Ureter (tissue), 1 donor: ENCODE data around the gene CCDC88C. TPM values are rescaled to one million over a fixed set of nuclear protein-coding genes. Genes with fewer than 3 reads are reported as not detected.

Experiments
- DNase-seq: peaks from one replicate; pipeline ENCODE4 v3.0.0-alpha.2; 2020; ENCODE audit warnings: low spot score
- total RNA-seq: library from RNA; stranded (reverse); gene quantifications from one replicate; pipeline ENCODE4 v1.2.4, GENCODE V29; 2023
- donor health status: DM: yes; HTN: yes; CAD: no.

CCDC88C gene
- total RNA-seq, 1 donor from 2014 or later = 49.0 TPM

- DNase-seq = no peak
Observed at GRCh38 chr14:91307652-91308051, 110.0 kb downstream of the CCDC88C start.

- no peak for DNase-seq
Observed at GRCh38 chr14:91307046-91307445, 110.6 kb downstream of the CCDC88C start.

DNA sequence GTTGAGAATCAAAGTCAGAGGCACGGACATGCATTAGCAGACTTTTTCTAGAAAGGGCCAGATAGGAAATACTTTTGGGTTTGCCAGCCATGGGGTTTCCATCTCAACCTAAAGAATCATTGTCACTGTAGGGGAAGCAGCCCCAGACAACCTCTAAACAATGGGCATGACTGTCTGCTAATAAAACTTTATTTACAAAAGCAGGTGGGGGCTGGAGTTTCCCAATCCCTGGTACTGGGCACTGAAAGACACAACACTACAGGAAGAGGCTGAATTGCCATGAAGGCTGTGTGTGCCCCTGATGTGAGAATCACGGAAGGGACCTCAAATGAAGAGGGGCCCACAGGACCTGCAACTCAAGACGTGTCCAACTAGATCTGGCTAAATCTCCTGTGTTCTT is 111.1 kb downstream of the CCDC88C start:
- DNase-seq = no peak

DNA sequence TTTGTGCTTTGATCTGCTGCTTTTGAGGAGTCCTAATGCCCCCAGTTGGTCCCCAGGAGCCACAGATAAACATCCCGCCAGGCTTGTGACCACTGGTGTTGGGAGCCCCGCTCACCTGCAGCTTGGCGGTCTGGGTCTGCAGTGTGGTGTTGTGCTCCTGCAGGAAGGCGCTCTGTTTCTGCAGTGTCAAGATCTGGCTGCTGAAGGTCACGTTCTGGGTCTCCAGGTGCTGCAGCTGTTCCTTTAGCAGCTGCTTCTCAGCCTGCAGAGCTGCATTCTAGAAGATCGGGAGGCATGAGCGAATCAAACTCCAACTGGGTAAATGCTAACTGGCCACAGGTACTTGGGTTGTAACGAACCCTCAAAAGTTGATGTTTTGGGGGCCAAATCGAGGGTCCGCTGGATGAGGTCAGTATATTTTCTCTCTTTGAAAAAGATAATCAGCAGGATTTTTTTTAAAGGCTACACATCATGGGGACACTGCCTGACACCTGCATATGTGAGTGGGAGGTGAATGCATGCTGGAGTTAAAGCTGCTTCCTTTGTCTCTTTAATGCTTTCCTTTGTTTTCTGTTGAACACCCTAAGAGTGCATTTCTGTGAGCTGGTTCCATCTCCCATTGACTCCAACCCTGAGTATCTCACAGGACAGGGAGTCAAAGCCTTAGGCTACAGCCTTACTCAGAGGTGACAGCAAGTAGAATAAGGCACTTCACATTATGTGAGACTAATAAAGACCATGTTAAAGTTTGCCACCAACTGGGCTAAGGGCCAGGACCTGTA is 111.8 kb downstream of the CCDC88C start:
- DNase-seq = no peak

- DNase-seq = no peak
Observed at GRCh38 chr14:91303924-91304229, 113.7 kb downstream of the CCDC88C start.

- DNase-seq = no peak
Observed at GRCh38 chr14:91303091-91303923, 114.3 kb downstream of the CCDC88C start.

GRCh38 chr14:91302391-91302790 is 115.2 kb downstream of the CCDC88C start:
- no peak for DNase-seq

GRCh38 chr14:91300957-91301356 is 116.7 kb downstream of the CCDC88C start:
- DNase-seq = no peak

- DNase-seq = no peak
Observed at GRCh38 chr14:91300283-91300895, 117.2 kb downstream of the CCDC88C start.

- no peak for DNase-seq
Observed at GRCh38 chr14:91299121-91300115, 118.2 kb downstream of the CCDC88C start.

- DNase-seq = no peak
Observed at GRCh38 chr14:91298576-91298975, 119.0 kb downstream of the CCDC88C start.

- no peak for DNase-seq
Observed at GRCh38 chr14:91297081-91297711, 120.4 kb downstream of the CCDC88C start.

- DNase-seq = no peak
Observed at GRCh38 chr14:91295851-91296796, 121.5 kb downstream of the CCDC88C start.

GRCh38 chr14:91295276-91295845 is 122.3 kb downstream of the CCDC88C start:
- no peak for DNase-seq

GRCh38 chr14:91294153-91294552 is 123.5 kb downstream of the CCDC88C start:
- DNase-seq = no peak

DNA sequence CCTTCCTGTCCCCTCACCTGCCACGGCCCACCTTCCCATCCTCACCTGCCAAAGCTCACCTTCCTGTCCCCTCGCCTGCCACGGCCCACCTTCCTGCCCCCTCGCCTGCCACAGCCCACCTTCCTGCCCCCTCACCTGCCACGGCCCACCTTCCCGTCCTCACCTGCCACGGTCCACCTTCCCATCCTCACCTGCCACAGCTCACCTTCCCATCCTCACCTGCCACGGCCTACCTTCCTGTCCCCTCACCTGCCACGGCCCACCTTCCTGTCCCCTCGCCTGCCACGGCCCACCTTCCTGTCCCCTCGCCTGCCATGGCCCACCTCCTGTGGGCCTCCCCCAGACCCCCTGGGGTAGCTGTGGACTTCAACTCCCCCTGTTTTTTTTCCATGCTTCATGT is 124.3 kb downstream of the CCDC88C start:
- no peak for DNase-seq

DNA sequence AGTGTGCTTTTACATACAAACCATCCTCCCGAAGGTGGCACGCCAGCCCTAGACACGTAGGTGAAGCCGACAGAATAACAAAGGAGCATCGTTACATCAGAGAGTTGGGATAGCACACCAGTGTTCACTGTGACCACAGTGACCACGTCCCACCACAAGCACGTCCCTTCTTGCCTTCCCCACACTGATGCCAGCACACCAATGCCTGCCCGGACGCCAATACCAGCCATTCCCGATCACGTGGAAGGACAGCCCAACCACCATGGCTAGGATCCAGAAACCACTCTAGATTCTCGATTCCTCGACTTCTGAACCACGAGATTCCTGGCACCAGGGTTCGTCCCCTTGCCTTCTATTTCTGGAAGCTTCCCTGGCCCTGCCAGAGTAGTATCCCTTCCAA is 125.1 kb downstream of the CCDC88C start:
- DNase-seq = no peak

GRCh38 chr14:91291786-91292405 is 125.7 kb downstream of the CCDC88C start:
- no peak for DNase-seq

GRCh38 chr14:91290986-91291385 is 126.6 kb downstream of the CCDC88C start:
- no peak for DNase-seq
